Lower leg skin (tissue), 3 donors: ENCODE measurements around the gene BICDL2.

ENCODE experiments used
- CTCF ChIP-seq, 3 donors: fragments of 450-650 bp; IDR thresholded peaks; one replicate each; pipeline ENCODE4 v1.5.1; 2016; ENCODE audit warnings: antibody characterized with exemption in 3 of 3, mild to moderate bottlenecking in 3 of 3, moderate library complexity in 2 of 3
- POLR2A ChIP-seq, 2 donors: fragments of 450-650 bp; IDR thresholded peaks; one replicate each; pipeline ENCODE4 v1.6.1; 2016 to 2017; ENCODE audit warnings: antibody characterized with exemption in 2 of 2, mild to moderate bottlenecking in 1 of 2, moderate library complexity in 1 of 2

- TF ChIP-seq CTCF (IDR thresholded peaks at IDR 0.05) (no peak), POLR2A (IDR thresholded peaks at IDR 0.05) (no peak)
These were observed 18.4 kb upstream of the BICDL2 start for GRCh38 chr16:3054965-3055733.
